ENCODE measurements around the gene TBX18. TPM values are rescaled to one million over a fixed set of nuclear protein-coding genes. Genes with fewer than 3 reads are reported as not detected.

Gene TBX18
- total and polyA plus RNA-seq, 12 donors = 1.7 to 9.1 (median 2.8) TPM

DNA sequence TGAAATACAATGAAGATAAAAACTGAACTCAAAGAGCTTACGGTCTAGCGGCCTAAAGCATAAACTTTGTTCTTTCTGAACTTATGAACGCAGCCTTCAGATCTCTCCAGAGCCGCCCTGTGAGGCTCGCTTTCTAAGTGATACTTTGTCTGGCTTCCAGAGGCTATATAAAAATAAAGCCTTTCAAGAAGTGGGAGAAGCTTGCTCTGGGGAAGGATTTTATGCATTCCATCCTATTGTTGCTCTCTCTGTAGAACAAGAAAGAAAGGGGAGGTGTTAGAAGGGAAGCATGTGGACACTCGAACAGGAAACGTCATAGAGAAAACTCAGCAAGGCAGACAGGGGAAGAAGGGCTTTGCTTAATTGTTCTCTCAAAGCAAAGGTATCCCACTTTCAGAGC lies 77.0 kb downstream of the TBX18 start:
- WGBS, 2 donors = 70 to 76% methylated on average over 7 of the region's 7 CpGs
- Histone ChIP-seq H3K4me3 (no peak overlapping the region), H3K9me3 (peaks cover 0 to 15% (median 0%) of the 10 kb centered on the region in 11 donors), H3K27ac (no peak overlapping the region), H3K36me3 (no peaks in the 10 kb centered on the region), H3K27me3 (no peaks in the 10 kb centered on the region), H3K4me1 (no peaks in the 10 kb centered on the region)
- intact Hi-C loops (cut with DNase I) = no loop called here
- TF ChIP-seq, protein P1, sequence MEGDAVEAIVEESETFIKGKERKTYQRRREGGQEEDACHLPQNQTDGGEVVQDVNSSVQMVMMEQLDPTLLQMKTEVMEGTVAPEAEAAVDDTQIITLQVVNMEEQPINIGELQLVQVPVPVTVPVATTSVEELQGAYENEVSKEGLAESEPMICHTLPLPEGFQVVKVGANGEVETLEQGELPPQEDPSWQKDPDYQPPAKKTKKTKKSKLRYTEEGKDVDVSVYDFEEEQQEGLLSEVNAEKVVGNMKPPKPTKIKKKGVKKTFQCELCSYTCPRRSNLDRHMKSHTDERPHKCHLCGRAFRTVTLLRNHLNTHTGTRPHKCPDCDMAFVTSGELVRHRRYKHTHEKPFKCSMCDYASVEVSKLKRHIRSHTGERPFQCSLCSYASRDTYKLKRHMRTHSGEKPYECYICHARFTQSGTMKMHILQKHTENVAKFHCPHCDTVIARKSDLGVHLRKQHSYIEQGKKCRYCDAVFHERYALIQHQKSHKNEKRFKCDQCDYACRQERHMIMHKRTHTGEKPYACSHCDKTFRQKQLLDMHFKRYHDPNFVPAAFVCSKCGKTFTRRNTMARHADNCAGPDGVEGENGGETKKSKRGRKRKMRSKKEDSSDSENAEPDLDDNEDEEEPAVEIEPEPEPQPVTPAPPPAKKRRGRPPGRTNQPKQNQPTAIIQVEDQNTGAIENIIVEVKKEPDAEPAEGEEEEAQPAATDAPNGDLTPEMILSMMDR (IDR thresholded peaks at IDR 0.05) = no peak
- DNase-seq = no peak
- no peak for ATAC-seq

DNA sequence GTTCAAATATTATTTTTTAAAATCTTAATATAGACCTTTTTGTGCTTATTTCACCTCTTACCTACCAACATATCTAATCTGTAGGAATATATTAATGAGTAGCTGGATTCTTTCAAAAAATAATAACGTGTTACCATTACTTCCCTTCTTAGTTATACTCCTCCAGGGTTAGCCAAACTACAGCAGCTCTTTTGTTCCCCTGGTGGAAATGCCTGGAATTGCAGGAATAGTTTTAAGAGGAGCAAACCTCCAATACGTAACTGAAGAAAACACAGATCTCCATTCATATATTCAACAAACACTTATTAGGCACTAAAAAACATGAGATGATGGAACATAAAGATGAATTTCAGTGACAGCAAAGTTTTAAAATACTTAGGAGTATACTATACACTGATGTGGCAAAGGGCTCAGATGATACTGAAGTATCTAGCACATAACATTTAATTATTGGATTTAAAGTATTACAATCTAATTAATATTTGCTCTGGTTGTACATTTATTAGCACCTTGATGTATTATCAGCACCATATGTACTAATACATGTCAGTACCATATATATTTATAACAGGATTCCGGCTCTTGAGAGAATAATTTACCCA lies 78.3 kb downstream of the TBX18 start:
- TF ChIP-seq, protein P1 (IDR thresholded peaks at IDR 0.05) = peak in 5 of 9 donors; percentile 12 to 31 (median 17)
- intact Hi-C loops (cut with DNase I) = no loop called here
- Histone ChIP-seq H3K36me3 (no peaks in the 10 kb centered on the region), H3K9me3 (peaks cover 0 to 14% (median 0%) of the 10 kb centered on the region in 11 donors), H3K4me3 (no peak overlapping the region), H3K27ac (no peak overlapping the region), H3K4me1 (no peaks in the 10 kb centered on the region), H3K27me3 (no peaks in the 10 kb centered on the region)
- DNase-seq (no peak), ATAC-seq (no peak)
- WGBS, 2 donors = 64 to 75% methylated on average over 3 of the region's 3 CpGs

DNA sequence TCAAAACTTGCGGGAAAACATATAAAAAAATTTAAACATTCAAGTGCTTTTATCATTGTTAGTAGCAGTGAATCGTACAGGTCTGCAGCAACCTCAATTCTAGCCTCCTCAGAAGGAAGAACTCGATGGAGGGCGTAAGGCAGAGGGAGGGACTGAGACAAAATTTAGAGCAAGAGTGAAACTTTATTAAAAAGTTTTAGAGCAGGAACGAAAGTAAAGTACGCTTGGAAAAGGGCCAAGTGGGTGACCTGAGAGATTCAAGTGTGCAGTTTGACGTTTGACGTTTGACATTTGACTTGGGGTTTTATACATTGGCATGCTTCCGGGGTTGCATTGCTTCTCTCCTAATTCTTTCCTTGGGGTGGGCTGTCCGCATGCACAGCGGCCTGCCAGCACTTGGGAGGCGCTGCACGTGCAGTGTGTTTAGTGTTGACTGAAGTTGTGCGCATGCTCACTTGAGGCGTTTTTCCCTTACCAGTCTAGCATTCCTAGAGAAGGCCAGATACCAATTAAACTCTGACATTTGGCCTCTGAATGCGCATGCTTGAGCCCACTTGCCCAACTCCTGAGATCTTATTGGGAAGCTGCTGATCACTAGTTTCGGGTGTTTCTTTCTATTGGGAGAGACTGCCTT lies 82.6 kb downstream of the TBX18 start:
- DNase-seq (no peak), ATAC-seq (no peak)
- intact Hi-C loops (cut with DNase I) = no loop called here
- Histone ChIP-seq H3K4me1 (no peaks in the 10 kb centered on the region), H3K36me3 (no peaks in the 10 kb centered on the region), H3K27ac (no peak overlapping the region), H3K4me3 (no peak overlapping the region), H3K27me3 (no peaks in the 10 kb centered on the region), H3K9me3 (peaks cover 0 to 10% (median 0%) of the 10 kb centered on the region in 11 donors)
- TF ChIP-seq, protein P1 (IDR thresholded peaks at IDR 0.05) = no peak
- WGBS, 2 donors = 82 to 86% methylated on average over 17 of the region's 17 CpGs

DNA sequence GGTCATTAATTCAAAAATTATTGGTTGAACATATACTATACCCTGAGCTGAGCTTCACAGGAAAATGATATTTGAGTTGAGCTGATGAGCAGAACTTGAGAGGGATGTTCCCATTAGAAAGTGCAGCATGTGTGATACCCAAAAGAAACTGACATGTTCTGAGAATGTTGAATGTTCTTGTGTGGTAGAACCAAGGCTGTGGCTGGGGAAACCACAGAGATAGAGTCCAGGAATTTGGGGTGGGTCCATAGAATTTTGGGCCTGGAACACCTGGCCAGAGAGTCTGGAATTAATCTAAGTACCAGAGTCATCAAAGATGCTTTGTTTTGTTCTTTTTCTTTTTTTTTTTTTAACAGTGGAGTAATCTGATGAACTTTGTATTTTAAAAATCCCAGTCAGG lies 88.7 kb downstream of the TBX18 start:
- Histone ChIP-seq H3K36me3 (no peaks in the 10 kb centered on the region), H3K9me3 (peaks cover 0 to 4% (median 0%) of the 10 kb centered on the region in 11 donors), H3K4me1 (no peaks in the 10 kb centered on the region), H3K27ac (no peak overlapping the region), H3K27me3 (no peaks in the 10 kb centered on the region), H3K4me3 (no peak overlapping the region)
- intact Hi-C loops (cut with DNase I) = no loop called here
- DNase-seq = no peak
- no peak for ATAC-seq
- TF ChIP-seq, protein P1 (IDR thresholded peaks at IDR 0.05) = no peak

Measured in heart right ventricle (tissue), 16 donors.